Progenitor cell of endocrine pancreas (in vitro differentiated cells): Measurements from ENCODE around the gene ALDH1A3. TPM values are rescaled to one million over a fixed set of nuclear protein-coding genes. Genes with fewer than 3 reads are reported as not detected.

ENCODE experiments used
- DNase-seq: peaks from one replicate; pipeline ENCODE4 v3.0.0; 2021; ENCODE audit warnings: low spot score; ENCODE audit not compliant: unreplicated experiment
- H3K27ac Mint-ChIP-seq: 2 replicates; pipeline ENCODE4 v1.8.0; 2021; ENCODE audit warnings: mild to moderate bottlenecking, moderate library complexity, mixed read lengths
- H3K27me3 Mint-ChIP-seq: 2 replicates; pipeline ENCODE4 v1.8.0; 2021; ENCODE audit warnings: mixed read lengths
- H3K36me3 Mint-ChIP-seq: 2 replicates; pipeline ENCODE4 v1.8.0; 2022; ENCODE audit warnings: mixed read lengths; ENCODE audit not compliant: insufficient read depth
- H3K4me1 Mint-ChIP-seq: 2 replicates; pipeline ENCODE4 v1.8.0; 2021; ENCODE audit warnings: low read depth, mixed read lengths
- H3K4me3 Mint-ChIP-seq: 2 replicates; pipeline ENCODE4 v1.8.0; 2021; ENCODE audit warnings: low read depth, mild to moderate bottlenecking, moderate library complexity, mixed read lengths
- H3K9me3 Mint-ChIP-seq: 2 replicates; pipeline ENCODE4 v1.8.0; 2021; ENCODE audit warnings: low read depth, mixed read lengths
- total RNA-seq: library from RNA; stranded (reverse); gene quantifications from 2 replicates; pipeline ENCODE4 v1.2.1, GENCODE V29; 2021
- TF ChIP-seq, protein P1 (sequence below): fragments of 200-600 bp; sonication (generic); IDR thresholded peaks from one replicate; pipeline ENCODE4 v1.5.0; 2021; ENCODE audit warnings: antibody characterized with exemption, mild to moderate bottlenecking; ENCODE audit not compliant: unreplicated experiment

The ALDH1A3 gene
- total RNA-seq, 1 donor from 2014 or later: 0.41 TPM

DNA sequence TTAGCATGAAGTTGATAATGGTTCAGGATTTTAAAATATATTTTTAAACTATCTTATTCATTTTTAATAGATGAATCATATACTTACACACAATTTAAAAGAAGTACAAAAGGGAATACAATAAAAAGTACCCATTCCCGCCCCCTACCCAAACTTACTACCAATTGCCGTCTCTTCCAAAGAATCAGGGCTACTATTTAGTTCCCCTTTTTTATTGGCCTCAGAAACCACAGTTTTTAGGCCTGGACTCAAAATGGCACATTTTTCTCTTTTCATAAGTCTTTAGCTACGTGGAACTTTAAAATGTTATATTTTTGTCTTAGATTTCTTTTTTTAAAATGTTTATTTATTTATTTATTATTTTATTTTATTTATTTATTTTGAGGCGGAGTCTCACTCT lies 57.5 kb downstream of the ALDH1A3 start:
- TF ChIP-seq, protein P1, sequence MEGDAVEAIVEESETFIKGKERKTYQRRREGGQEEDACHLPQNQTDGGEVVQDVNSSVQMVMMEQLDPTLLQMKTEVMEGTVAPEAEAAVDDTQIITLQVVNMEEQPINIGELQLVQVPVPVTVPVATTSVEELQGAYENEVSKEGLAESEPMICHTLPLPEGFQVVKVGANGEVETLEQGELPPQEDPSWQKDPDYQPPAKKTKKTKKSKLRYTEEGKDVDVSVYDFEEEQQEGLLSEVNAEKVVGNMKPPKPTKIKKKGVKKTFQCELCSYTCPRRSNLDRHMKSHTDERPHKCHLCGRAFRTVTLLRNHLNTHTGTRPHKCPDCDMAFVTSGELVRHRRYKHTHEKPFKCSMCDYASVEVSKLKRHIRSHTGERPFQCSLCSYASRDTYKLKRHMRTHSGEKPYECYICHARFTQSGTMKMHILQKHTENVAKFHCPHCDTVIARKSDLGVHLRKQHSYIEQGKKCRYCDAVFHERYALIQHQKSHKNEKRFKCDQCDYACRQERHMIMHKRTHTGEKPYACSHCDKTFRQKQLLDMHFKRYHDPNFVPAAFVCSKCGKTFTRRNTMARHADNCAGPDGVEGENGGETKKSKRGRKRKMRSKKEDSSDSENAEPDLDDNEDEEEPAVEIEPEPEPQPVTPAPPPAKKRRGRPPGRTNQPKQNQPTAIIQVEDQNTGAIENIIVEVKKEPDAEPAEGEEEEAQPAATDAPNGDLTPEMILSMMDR: no peak
- Mint-ChIP-seq H3K4me1 (no peaks in the 10 kb centered on the region), H3K27me3 (peaks cover 8% of the 10 kb centered on the region), H3K9me3 (no peaks in the 10 kb centered on the region), H3K36me3 (no peaks in the 10 kb centered on the region), H3K4me3 (no peak overlapping the region), H3K27ac (no peak overlapping the region)
- DNase-seq: no peak

DNA sequence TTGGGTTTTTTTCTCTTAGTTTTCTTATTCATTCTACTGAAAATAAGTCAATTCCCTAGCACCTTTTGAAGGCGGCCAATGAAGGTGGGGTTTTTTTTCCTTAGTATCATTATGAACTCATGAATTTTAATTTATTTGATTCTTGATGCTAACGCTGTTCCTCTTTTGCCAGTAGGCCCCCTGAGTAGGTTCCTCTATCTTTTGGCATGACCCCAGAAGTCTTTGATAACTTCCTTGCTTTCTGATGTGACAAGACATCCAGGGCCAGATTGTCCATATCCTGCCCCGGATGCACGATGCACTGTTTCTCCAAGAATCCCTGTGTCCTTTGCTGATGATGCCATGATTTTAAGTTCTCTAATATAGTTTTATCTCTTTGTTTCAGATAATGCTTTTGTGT lies 60.2 kb downstream of the ALDH1A3 start:
- Mint-ChIP-seq H3K27ac (no peak overlapping the region), H3K4me3 (no peak overlapping the region), H3K4me1 (no peaks in the 10 kb centered on the region), H3K9me3 (no peaks in the 10 kb centered on the region), H3K27me3 (no peaks in the 10 kb centered on the region), H3K36me3 (no peaks in the 10 kb centered on the region)
- DNase-seq: no peak
- TF ChIP-seq, protein P1: no peak

- TF ChIP-seq, protein P1: no peak
- H3K27ac Mint-ChIP-seq: no peak overlapping the region
Measured at GRCh38 chr15:100940767-100941379, 61.2 kb downstream of the ALDH1A3 start.

GRCh38 chr15:100941536-100941935 lies 61.9 kb downstream of the ALDH1A3 start:
- H3K9me3 Mint-ChIP-seq: no peaks in the 10 kb centered on the region
- TF ChIP-seq, protein P1: no peak
- DNase-seq: no peak

More at GRCh38 chr15:100940767-100941379, 61.2 kb downstream of the ALDH1A3 start:
- Mint-ChIP-seq H3K27me3 (no peaks in the 10 kb centered on the region), H3K9me3 (no peaks in the 10 kb centered on the region), H3K36me3 (no peaks in the 10 kb centered on the region), H3K4me1 (no peaks in the 10 kb centered on the region), H3K4me3 (no peak overlapping the region)
- DNase-seq: no peak

DNA sequence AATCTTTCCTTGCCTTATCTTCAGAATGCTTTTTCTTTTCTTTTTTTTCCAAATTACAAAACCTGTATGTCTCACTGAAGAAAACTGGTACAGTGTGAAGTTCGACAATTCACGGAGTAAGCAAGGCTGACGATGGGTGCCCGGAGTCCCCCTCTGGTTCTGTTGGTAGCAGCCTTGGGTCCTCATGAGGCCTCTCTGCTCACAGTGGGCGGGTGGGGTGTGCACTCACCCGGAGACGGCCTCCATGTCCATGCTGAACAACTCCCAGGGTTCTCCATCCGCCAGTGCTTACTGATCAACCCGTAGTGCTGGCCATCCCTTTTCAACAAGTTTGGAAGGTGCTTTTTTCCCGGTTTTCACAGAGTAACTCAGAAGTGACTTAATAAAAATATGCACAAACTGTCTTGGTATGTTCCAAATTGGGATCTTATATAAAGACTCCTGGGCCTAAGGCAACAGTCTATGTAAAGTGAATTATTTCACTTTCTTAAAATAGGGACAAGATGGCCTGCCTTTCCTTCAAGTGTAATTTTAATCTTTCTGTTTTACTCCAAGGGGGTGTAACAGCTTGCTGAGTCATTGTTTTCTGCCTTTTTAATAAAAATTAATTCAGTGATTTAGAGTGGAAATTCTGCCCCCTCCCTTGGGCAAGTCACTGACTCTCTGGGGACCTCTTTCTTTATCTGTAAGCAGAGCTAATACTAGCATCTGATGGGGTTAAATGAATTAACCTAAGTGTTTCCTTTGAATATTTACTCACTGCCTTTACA lies 63.2 kb downstream of the ALDH1A3 start:
- H3K27me3 Mint-ChIP-seq: no peaks in the 10 kb centered on the region
- TF ChIP-seq, protein P1: no peak
- H3K36me3 Mint-ChIP-seq: no peaks in the 10 kb centered on the region
- no peaks in the 10 kb centered on the region for H3K9me3 Mint-ChIP-seq
- H3K4me1 Mint-ChIP-seq: no peaks in the 10 kb centered on the region
- no peak overlapping the region for H3K4me3 Mint-ChIP-seq
- H3K27ac Mint-ChIP-seq: no peak overlapping the region
- DNase-seq: no peak

More at GRCh38 chr15:100941536-100941935, 61.9 kb downstream of the ALDH1A3 start:
- Mint-ChIP-seq H3K27me3 (no peaks in the 10 kb centered on the region), H3K4me3 (no peak overlapping the region), H3K4me1 (no peaks in the 10 kb centered on the region), H3K27ac (no peak overlapping the region), H3K36me3 (no peaks in the 10 kb centered on the region)
